Measurements from ENCODE around the gene POLA1.

POLA1 gene

DNA sequence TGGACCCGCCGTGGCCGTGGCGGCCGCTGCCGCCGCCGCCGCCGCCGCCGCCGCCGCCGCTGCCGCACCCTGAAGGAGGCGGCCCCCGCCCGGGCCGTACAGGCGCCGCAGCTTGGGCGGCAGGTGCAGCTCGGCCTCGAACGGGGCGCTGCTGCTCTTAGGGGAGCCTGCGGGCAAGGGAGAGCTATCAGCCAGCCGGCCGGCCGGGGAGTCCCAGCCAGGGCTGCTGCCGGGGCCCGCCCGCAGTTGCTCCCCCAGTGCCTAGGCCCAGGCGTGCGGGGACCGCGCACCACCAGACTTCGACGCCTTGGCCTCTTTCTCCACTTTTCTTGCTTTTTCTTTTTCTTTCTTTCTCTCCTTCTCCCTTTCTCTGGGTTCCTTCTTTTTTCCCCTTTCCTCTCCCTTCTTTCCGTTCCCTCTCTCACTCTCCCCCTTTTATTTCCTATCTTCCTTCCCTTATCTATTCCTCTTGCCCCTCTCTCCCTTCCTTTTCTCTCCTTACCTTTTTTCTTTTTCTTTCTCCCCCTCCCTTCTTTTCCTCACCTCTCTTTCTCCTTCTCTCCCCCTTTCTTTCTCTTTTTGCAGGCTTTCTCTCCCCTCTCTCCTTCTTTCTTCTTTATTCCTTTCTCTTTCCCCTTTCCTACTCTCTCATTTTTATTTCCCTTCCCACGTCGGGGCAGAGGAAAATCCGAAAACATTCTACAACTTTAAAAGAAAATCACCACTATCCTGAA, 320.1 kb downstream of the POLA1 start:
- no peak overlapping the region for H2BK5ac ChIP-seq (ENCODE audit: low read length)
- H4K91ac ChIP-seq (ENCODE audit: low read depth, low read length, poor library complexity), result no peak overlapping the region
- no peak for DNase-seq (ENCODE audit: low spot score)
- H3K4me2 ChIP-seq (ENCODE audit: insufficient read depth, low read length, poor library complexity, severe bottlenecking), result peak overlapping the region; percentile 49
- H3K4me1 ChIP-seq (ENCODE audit: control insufficient read depth in 2 of 2, insufficient read depth in 1 of 2, low read depth in 1 of 2, low read length in 2 of 2), result peaks cover 0 to 2% of the 10 kb centered on the region in 2 donors
- H3K18ac ChIP-seq (ENCODE audit: low read length), result no peak overlapping the region
- no peak overlapping the region for H3K9ac ChIP-seq (ENCODE audit: low read depth, low read length, poor library complexity)
- no peak overlapping the region for H4K8ac ChIP-seq (ENCODE audit: low read depth, low read length)
- H2BK12ac ChIP-seq (ENCODE audit: low read length), result no peak overlapping the region
- peaks cover 0 to 3% of the 10 kb centered on the region in 2 donors for H3K9me3 ChIP-seq (replicated peaks in 1 of 2; ENCODE audit: control insufficient read depth in 2 of 2, insufficient read depth in 1 of 2, low read depth in 1 of 2, low read length in 2 of 2)
- H3K14ac ChIP-seq (ENCODE audit: low read length), result no peak overlapping the region
- no peaks in the 10 kb centered on the region for H3K36me3 ChIP-seq (replicated peaks in 1 of 2; ENCODE audit: control insufficient read depth in 2 of 2, insufficient read depth in 2 of 2, low read length in 2 of 2)
- peak overlapping the region in 1 of 2 donors; percentile 67 for H3K4me3 ChIP-seq (ENCODE audit: low read length in 2 of 2)
- no CpG with 5 or more reads among the region's 44 CpGs for WGBS, 2 donors (ENCODE audit: extremely low coverage in 2 of 2, insufficient read length in 2 of 2, insufficient replicate concordance in 1 of 2)
- no peak overlapping the region for H2BK120ac ChIP-seq (ENCODE audit: low read depth, low read length)
- H2AK5ac ChIP-seq (ENCODE audit: low read depth, low read length), result no peak overlapping the region
- H2AFZ ChIP-seq (ENCODE audit: low read length), result no peak overlapping the region
- no peak overlapping the region for H3K23ac ChIP-seq (ENCODE audit: low read depth, low read length, poor library complexity)
- no peak overlapping the region for H3K4ac ChIP-seq (ENCODE audit: low read length)
- no peak overlapping the region for H3K27ac ChIP-seq (replicated peaks; ENCODE audit: low read length)
- H3K79me1 ChIP-seq (ENCODE audit: low read depth, low read length), result no peaks in the 10 kb centered on the region
- H3K27me3 ChIP-seq (ENCODE audit: control insufficient read depth in 3 of 3, insufficient read depth in 3 of 3, low read depth in 1 of 3, low read length in 3 of 3), result peaks cover 17 to 95% (median 91%) of the 10 kb centered on the region in 3 experiments
- no peak overlapping the region for H2BK15ac ChIP-seq (ENCODE audit: low read length)

DNA sequence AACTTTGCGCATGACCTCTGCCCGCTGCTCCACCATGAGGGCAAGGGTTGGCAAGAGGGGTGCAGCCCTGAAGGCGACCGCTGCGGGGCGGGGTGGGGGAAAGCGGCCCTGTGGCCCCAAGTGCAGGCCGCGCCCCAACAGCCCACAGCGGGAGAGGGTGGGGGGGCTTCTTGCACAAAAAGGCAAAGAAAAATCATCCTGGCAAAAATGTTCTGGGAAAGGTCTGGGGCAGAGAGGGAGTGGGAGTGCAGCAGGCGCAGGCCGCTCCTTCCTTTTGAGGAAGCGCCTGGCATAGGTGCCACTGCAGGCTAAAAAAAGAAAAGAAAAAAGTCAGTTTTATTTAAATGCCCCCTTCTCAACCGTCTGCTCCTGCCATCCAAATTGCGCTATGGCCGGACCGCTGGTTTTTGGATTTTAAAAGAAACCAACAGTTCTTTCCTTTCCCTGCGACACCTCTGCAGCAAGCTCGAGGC, 320.7 kb downstream of the POLA1 start:
- H3K4me1 ChIP-seq (ENCODE audit: control insufficient read depth in 2 of 2, insufficient read depth in 1 of 2, low read depth in 1 of 2, low read length in 2 of 2), result peaks cover 0 to 2% of the 10 kb centered on the region in 2 donors
- H3K36me3 ChIP-seq (replicated peaks in 1 of 2; ENCODE audit: control insufficient read depth in 2 of 2, insufficient read depth in 2 of 2, low read length in 2 of 2), result no peaks in the 10 kb centered on the region
- no peak overlapping the region for H3K4me2 ChIP-seq (ENCODE audit: insufficient read depth, low read length, poor library complexity, severe bottlenecking)
- H3K27ac ChIP-seq (replicated peaks; ENCODE audit: low read length), result no peak overlapping the region
- no peak for DNase-seq (ENCODE audit: low spot score)
- no peak overlapping the region for H3K4me3 ChIP-seq (ENCODE audit: low read length in 2 of 2)
- no peak overlapping the region for H3K14ac ChIP-seq (ENCODE audit: low read length)
- WGBS, 2 donors (ENCODE audit: extremely low coverage in 2 of 2, insufficient read length in 2 of 2, insufficient replicate concordance in 1 of 2), result no CpG with 5 or more reads among the region's 19 CpGs
- H3K18ac ChIP-seq (ENCODE audit: low read length), result no peak overlapping the region
- H2BK120ac ChIP-seq (ENCODE audit: low read depth, low read length), result no peak overlapping the region
- no peak overlapping the region for H4K91ac ChIP-seq (ENCODE audit: low read depth, low read length, poor library complexity)
- H2AFZ ChIP-seq (ENCODE audit: low read length), result no peak overlapping the region
- no peak overlapping the region for H2BK12ac ChIP-seq (ENCODE audit: low read length)
- no peak overlapping the region for H3K9ac ChIP-seq (ENCODE audit: low read depth, low read length, poor library complexity)
- H2BK5ac ChIP-seq (ENCODE audit: low read length), result no peak overlapping the region
- no peak overlapping the region for H3K23ac ChIP-seq (ENCODE audit: low read depth, low read length, poor library complexity)
- H4K8ac ChIP-seq (ENCODE audit: low read depth, low read length), result no peak overlapping the region
- no peak overlapping the region for H3K4ac ChIP-seq (ENCODE audit: low read length)
- no peak overlapping the region for H2BK15ac ChIP-seq (ENCODE audit: low read length)
- H3K79me1 ChIP-seq (ENCODE audit: low read depth, low read length), result no peaks in the 10 kb centered on the region
- peaks cover 0 to 3% of the 10 kb centered on the region in 2 donors for H3K9me3 ChIP-seq (replicated peaks in 1 of 2; ENCODE audit: control insufficient read depth in 2 of 2, insufficient read depth in 1 of 2, low read depth in 1 of 2, low read length in 2 of 2)
- peaks cover 17 to 95% (median 89%) of the 10 kb centered on the region in 3 experiments for H3K27me3 ChIP-seq (ENCODE audit: control insufficient read depth in 3 of 3, insufficient read depth in 3 of 3, low read depth in 1 of 3, low read length in 3 of 3)
- no peak overlapping the region for H2AK5ac ChIP-seq (ENCODE audit: low read depth, low read length)

DNA sequence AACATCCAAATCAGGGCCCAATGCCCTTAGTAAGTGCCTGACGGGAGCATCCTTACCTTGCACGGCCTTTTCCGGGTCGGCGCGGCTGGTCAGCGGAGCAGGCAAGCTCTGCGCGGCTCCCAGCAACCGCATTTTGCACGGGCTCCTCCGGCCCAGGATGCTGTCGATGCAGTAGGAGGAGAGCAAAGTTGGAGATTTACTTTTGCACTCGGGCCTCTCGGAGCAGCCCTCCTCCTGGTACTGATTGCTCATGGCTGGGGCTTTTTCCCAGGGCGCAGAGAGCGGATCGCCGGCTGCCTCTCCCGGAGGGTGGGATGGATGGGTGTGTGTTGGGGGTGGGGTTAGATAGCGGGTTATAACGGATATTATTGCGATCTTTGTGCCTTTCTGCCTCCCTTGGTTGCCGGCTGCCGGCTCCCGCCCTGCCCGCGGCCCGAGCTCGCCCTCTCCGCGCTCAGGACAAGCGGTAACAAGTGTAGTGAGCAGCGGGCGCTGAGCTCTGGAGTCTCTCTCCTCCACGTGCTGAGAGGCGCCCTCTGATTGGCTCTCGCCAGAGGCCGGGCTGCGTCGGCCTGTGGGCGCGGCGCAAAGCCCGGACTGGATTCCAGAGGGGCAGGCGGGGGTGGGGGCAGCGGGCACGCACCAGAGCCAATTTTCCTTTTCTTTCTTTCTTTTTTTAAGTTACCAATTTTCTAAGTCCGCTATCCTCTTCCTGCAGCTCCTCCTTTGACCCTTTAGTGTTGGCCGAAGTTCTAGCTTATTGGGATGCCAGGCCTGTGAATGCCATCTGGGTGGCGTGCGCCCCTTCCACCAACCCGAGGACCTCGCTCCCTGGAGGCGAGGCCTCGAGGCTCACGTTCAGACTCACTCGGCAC, 322.0 kb downstream of the POLA1 start, which contains the start of gene ARX:
TSS of gene ARX (minus strand) at position 480 of the 875 bp plus-strand sequence. CDS start at position 252, 228 bp downstream.
- Histone ChIP-seq H3K4me2 (ENCODE audit: insufficient read depth, low read length, poor library complexity, severe bottlenecking) (peak within 1 kb of the TSS; percentile 33), H3K4ac (ENCODE audit: low read length) (no peak within 1 kb of the TSS), H3K4me3 (ENCODE audit: low read length in 2 of 2) (peak within 1 kb of the TSS; percentile 34 to 69), H3K36me3 (replicated peaks in 1 of 2; ENCODE audit: control insufficient read depth in 2 of 2, insufficient read depth in 2 of 2, low read length in 2 of 2) (no peaks in the 10 kb centered on the region), H3K27me3 (ENCODE audit: control insufficient read depth in 3 of 3, insufficient read depth in 3 of 3, low read depth in 1 of 3, low read length in 3 of 3) (peaks cover 17 to 95% (median 88%) of the 10 kb centered on the region in 3 experiments), H2BK15ac (ENCODE audit: low read length) (no peak within 1 kb of the TSS), H3K9ac (ENCODE audit: low read depth, low read length, poor library complexity) (no peak within 1 kb of the TSS), H2BK120ac (ENCODE audit: low read depth, low read length) (no peak within 1 kb of the TSS), H3K79me1 (ENCODE audit: low read depth, low read length) (no peaks in the 10 kb centered on the region), H3K9me3 (replicated peaks in 1 of 2; ENCODE audit: control insufficient read depth in 2 of 2, insufficient read depth in 1 of 2, low read depth in 1 of 2, low read length in 2 of 2) (peaks cover 0 to 3% of the 10 kb centered on the region in 2 donors), H4K8ac (ENCODE audit: low read depth, low read length) (no peak within 1 kb of the TSS), H3K23ac (ENCODE audit: low read depth, low read length, poor library complexity) (no peak within 1 kb of the TSS), H3K27ac (replicated peaks; ENCODE audit: low read length) (no peak within 1 kb of the TSS), H2BK12ac (ENCODE audit: low read length) (peak within 1 kb of the TSS; percentile 22), H3K18ac (ENCODE audit: low read length) (peak within 1 kb of the TSS; percentile 7), H4K91ac (ENCODE audit: low read depth, low read length, poor library complexity) (no peak within 1 kb of the TSS), H2BK5ac (ENCODE audit: low read length) (no peak within 1 kb of the TSS), H3K4me1 (ENCODE audit: control insufficient read depth in 2 of 2, insufficient read depth in 1 of 2, low read depth in 1 of 2, low read length in 2 of 2) (peaks cover 2% of the 10 kb centered on the region in 2 donors), H2AK5ac (ENCODE audit: low read depth, low read length) (no peak within 1 kb of the TSS), H3K14ac (ENCODE audit: low read length) (no peak within 1 kb of the TSS), H2AFZ (ENCODE audit: low read length) (peak within 1 kb of the TSS; percentile 87)
- DNase-seq (ENCODE audit: low spot score), result peak; percentile 64
- no CpG with 5 or more reads among the region's 58 CpGs for WGBS, 2 donors (ENCODE audit: extremely low coverage in 2 of 2, insufficient read length in 2 of 2, insufficient replicate concordance in 1 of 2)

GRCh38 chrX:25016361-25016671, 322.6 kb downstream of the POLA1 start:
- H3K18ac ChIP-seq (ENCODE audit: low read length), result no peak overlapping the region
- H3K9ac ChIP-seq (ENCODE audit: low read depth, low read length, poor library complexity), result no peak overlapping the region
- no peak overlapping the region for H4K91ac ChIP-seq (ENCODE audit: low read depth, low read length, poor library complexity)
- H2BK12ac ChIP-seq (ENCODE audit: low read length), result no peak overlapping the region
- no peak overlapping the region for H3K4me2 ChIP-seq (ENCODE audit: insufficient read depth, low read length, poor library complexity, severe bottlenecking)
- H2BK15ac ChIP-seq (ENCODE audit: low read length), result no peak overlapping the region
- WGBS, 2 donors (ENCODE audit: extremely low coverage in 2 of 2, insufficient read length in 2 of 2, insufficient replicate concordance in 1 of 2), result no CpG with 5 or more reads among the region's 20 CpGs
- H2AK5ac ChIP-seq (ENCODE audit: low read depth, low read length), result no peak overlapping the region
- H3K23ac ChIP-seq (ENCODE audit: low read depth, low read length, poor library complexity), result no peak overlapping the region
- H3K4me3 ChIP-seq (ENCODE audit: low read length in 2 of 2), result no peak overlapping the region
- H3K27ac ChIP-seq (replicated peaks; ENCODE audit: low read length), result no peak overlapping the region
- no peak overlapping the region for H4K8ac ChIP-seq (ENCODE audit: low read depth, low read length)
- no peak overlapping the region for H3K14ac ChIP-seq (ENCODE audit: low read length)
- peak overlapping the region; percentile 43 for H2AFZ ChIP-seq (ENCODE audit: low read length)
- no peak overlapping the region for H2BK5ac ChIP-seq (ENCODE audit: low read length)
- H3K4ac ChIP-seq (ENCODE audit: low read length), result no peak overlapping the region
- H3K9me3 ChIP-seq (replicated peaks in 1 of 2; ENCODE audit: control insufficient read depth in 2 of 2, insufficient read depth in 1 of 2, low read depth in 1 of 2, low read length in 2 of 2), result peaks cover 0 to 3% of the 10 kb centered on the region in 2 donors
- H3K27me3 ChIP-seq (ENCODE audit: control insufficient read depth in 3 of 3, insufficient read depth in 3 of 3, low read depth in 1 of 3, low read length in 3 of 3), result peaks cover 17 to 95% (median 86%) of the 10 kb centered on the region in 3 experiments
- H3K4me1 ChIP-seq (ENCODE audit: control insufficient read depth in 2 of 2, insufficient read depth in 1 of 2, low read depth in 1 of 2, low read length in 2 of 2), result peaks cover 2% of the 10 kb centered on the region in 2 donors
- DNase-seq (ENCODE audit: low spot score), result no peak
- no peaks in the 10 kb centered on the region for H3K79me1 ChIP-seq (ENCODE audit: low read depth, low read length)
- H3K36me3 ChIP-seq (replicated peaks in 1 of 2; ENCODE audit: control insufficient read depth in 2 of 2, insufficient read depth in 2 of 2, low read length in 2 of 2), result no peaks in the 10 kb centered on the region
- H2BK120ac ChIP-seq (ENCODE audit: low read depth, low read length), result no peak overlapping the region

Data from neuronal stem cell (in vitro differentiated cells).